IgD-negative memory B cell (primary cell): ENCODE data around the gene MMRN2. TPM values are rescaled to one million over a fixed set of nuclear protein-coding genes. Genes with fewer than 3 reads are reported as not detected.
"Not testable (repeated sequence)": the region's sequence is repeated elsewhere in the genome, so short reads cannot be mapped to it uniquely, and the experiment has no call there.

Experiments used
- H3K27ac Mint-ChIP-seq, 3 donors: one replicate each; pipeline ENCODE4 v1.8.0; 2020 to 2022; ENCODE audit warnings: mild to moderate bottlenecking in 3 of 3, mixed read lengths in 3 of 3, moderate library complexity in 1 of 3
- H3K27me3 Mint-ChIP-seq: one replicate; pipeline ENCODE4 v1.8.0; 2021; ENCODE audit warnings: mixed read lengths
- H3K36me3 Mint-ChIP-seq: one replicate; pipeline ENCODE4 v1.8.0; 2020; ENCODE audit warnings: mild to moderate bottlenecking, mixed read lengths
- H3K4me1 Mint-ChIP-seq, 3 donors: one replicate each; pipeline ENCODE4 v1.8.0; 2020 to 2022; ENCODE audit warnings: mixed read lengths in 3 of 3, mild to moderate bottlenecking in 1 of 3
- H3K4me3 Mint-ChIP-seq, 4 donors: one replicate each; pipeline ENCODE4 v1.8.0; 2020 to 2022; ENCODE audit warnings: mild to moderate bottlenecking in 4 of 4, mixed read lengths in 4 of 4, moderate library complexity in 3 of 4
- H3K9me3 Mint-ChIP-seq, 3 donors: one replicate each; pipeline ENCODE4 v1.8.0; 2020 to 2021; ENCODE audit warnings: mixed read lengths in 3 of 3, mild to moderate bottlenecking in 1 of 3
- polyA plus RNA-seq: library from polyadenylated mRNA; unstranded; fragments of 300-500 nt; fragmentation: Illumina TruSeq; gene quantifications from one replicate; pipeline ENCODE4 v1.2.3, GENCODE V29; 2021

Gene MMRN2
- polyA plus RNA-seq, 1 donor from 2014 or later: not detected

DNA sequence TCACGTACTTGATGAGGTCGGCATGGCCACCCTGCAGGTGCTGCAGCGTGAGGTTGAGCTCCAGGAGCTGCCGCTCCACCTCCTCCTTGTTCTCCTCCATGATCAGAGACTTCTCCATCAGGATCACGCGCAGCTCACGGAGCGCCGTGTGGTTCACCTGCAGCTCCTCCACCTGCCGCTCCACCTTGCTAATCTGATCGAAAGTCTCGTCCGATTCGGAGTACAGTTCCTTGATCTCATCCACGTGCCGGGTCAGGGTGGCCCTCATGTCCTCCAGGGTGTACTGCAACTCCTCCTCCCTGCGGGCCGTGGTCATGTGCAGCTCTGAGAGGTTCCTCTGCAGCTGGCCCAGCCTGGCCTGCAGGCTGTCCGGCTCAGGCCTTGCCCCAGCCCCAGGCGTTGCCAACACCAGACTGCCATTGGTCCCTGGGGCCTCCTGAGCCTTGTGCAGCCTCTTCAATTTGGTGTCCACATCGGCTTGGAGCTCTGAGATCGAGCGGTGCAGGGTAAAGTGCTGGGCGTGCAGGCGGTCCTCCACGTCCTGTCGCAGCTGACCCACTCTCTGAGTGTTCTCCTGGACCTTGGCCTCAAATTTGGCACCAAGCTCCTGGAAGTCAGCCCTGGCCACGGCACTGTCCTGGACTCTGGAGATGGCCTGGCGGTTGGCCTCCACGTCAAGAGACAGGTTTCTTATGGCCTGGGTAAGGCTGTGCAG, 13.9 kb downstream of the MMRN2 start:
- peaks cover 0 to 1% (median 0%) of the 10 kb centered on the region in 3 donors for H3K4me1 Mint-ChIP-seq
- no peak overlapping the region for H3K27ac Mint-ChIP-seq
- H3K27me3 Mint-ChIP-seq: peaks cover 9% of the 10 kb centered on the region
- no peak overlapping the region for H3K4me3 Mint-ChIP-seq
- H3K36me3 Mint-ChIP-seq: no peaks in the 10 kb centered on the region
- H3K9me3 Mint-ChIP-seq: peaks cover 0 to 2% (median 0%) of the 10 kb centered on the region in 3 donors

DNA sequence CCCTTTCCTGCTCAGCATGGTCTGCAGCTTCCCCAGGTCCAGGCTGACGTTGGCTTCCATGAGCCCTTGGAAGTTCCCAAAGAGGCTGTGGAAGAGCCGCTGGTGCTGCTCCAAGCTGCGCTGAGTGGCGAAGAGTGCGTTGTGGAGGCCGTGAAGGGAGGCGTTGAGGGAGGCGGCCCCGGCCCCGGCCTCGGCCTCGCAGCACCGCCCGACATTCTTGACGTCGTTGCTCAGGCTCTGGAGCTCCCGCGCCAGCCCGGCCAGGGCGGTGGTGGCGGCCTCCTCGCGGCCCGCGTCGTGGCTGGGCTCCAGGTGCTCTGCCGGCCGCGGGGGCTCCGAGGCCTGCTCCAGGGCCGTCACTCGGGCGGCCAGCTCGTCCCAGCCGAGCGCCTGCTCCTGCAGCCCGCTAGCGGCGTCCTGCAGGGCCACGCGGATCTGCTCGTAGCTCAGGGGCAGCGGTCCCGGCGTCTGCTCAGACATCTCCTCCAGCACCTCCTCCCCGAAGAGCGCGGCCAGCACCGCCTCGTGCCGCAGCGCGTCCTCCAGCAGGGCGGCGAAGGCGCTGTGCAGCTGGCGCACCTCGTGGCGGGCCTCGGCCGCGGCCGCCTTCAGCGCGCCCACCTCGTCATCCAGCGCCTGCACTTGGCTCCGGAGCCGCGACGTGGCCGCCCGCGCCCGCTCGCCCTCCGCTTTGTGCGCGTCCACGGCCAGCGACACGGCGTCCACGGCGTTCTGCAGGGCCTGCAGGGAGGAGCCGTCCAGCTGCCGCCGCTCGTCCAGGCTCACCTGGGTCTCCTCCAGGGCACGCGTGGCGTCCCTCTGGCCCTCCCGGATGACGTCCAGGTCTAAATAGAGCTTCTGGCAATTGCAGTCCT, 14.7 kb downstream of the MMRN2 start:
- peaks cover 0 to 1% (median 0%) of the 10 kb centered on the region in 3 donors for H3K4me1 Mint-ChIP-seq
- peaks cover 9% of the 10 kb centered on the region for H3K27me3 Mint-ChIP-seq
- no peak overlapping the region for H3K4me3 Mint-ChIP-seq
- no peaks in the 10 kb centered on the region for H3K9me3 Mint-ChIP-seq
- H3K27ac Mint-ChIP-seq: peak overlapping the region in 1 of 3 donors; percentile 62
- no peaks in the 10 kb centered on the region for H3K36me3 Mint-ChIP-seq

DNA sequence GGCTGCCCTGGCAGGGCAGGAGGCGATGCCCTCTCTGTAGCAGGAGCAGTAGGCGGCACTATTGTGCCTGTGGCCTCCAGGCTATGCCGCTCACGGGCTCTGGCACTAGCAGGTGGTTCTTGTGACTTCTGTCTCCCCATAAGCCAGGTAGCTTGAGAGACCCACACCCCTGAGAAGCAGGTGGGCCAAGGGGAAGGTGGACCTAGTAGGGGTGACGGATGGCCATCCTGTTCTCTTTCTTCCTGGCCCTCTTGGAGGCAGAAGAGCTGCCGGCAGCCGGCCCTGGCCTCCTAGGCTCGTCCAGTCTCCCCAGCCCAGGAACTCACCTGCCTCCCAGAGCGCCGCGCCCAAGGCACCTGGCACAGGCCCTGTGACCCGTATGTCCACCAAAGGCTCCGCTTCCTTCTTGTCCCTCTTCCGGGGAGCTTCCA, 15.4 kb downstream of the MMRN2 start:
- Mint-ChIP-seq H3K4me1 (peaks cover 0 to 1% (median 0%) of the 10 kb centered on the region in 3 donors), H3K27ac (peak overlapping the region in 1 of 3 donors; percentile 62), H3K36me3 (no peaks in the 10 kb centered on the region), H3K4me3 (no peak overlapping the region), H3K9me3 (no peaks in the 10 kb centered on the region), H3K27me3 (peaks cover 7% of the 10 kb centered on the region)

DNA sequence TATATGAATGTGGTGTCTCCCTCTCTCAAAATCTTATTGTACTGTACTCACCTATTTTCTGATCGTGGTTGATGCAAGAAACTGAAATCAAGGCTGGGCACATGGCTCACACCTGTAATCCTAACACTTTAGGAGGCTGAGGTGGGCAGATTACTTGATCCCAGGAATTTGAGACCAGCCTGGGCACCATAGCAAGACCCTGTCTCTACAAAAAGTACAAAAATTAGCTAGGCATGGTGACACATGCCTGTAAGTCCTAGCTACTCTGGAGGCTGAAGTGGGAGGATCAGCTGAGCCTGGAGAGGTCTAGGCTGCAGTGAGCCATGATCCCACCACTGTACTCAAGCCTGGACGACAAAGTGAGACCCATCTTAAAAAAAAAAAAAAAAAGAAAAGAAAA, 16.0 kb downstream of the MMRN2 start:
- Mint-ChIP-seq H3K27me3 (peaks cover 2% of the 10 kb centered on the region), H3K36me3 (no peaks in the 10 kb centered on the region), H3K9me3 (no peaks in the 10 kb centered on the region), H3K4me3 (no peak overlapping the region), H3K27ac (no peak overlapping the region), H3K4me1 (peaks cover 0 to 1% (median 0%) of the 10 kb centered on the region in 3 donors)

- H3K4me3 Mint-ChIP-seq: no peak overlapping the region
- peaks cover 0 to 1% (median 1%) of the 10 kb centered on the region in 3 donors for H3K4me1 Mint-ChIP-seq
- no peaks in the 10 kb centered on the region for H3K36me3 Mint-ChIP-seq
- H3K9me3 Mint-ChIP-seq: no peaks in the 10 kb centered on the region
- no peaks in the 10 kb centered on the region for H3K27me3 Mint-ChIP-seq
- no peak overlapping the region for H3K27ac Mint-ChIP-seq
Observed at GRCh38 chr10:86940677-86941076, 16.7 kb downstream of the MMRN2 start.

DNA sequence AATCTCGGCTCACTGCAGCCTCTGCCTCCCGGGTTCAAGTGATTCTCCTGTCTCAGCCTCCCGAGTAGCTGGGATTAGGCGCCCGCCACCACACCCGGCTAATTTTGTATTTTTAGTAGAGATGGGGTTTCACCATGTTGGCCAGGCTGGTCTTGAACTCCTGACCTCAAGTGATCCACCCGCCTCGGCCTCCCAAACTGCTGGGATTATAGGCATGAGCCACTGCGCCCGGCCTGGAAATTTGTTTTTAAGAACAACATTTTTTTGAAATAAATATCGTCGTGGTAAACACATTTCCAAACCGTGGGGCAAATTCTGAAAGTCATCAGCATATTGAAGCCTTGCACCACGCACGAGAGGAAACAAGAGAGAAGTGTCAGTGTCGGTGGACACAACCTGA, 17.3 kb downstream of the MMRN2 start:
- H3K36me3 Mint-ChIP-seq, H3K4me1 Mint-ChIP-seq, H3K27ac Mint-ChIP-seq, H3K9me3 Mint-ChIP-seq, H3K27me3 Mint-ChIP-seq: not testable (repeated sequence)
- H3K4me3 Mint-ChIP-seq: peak overlapping the region in 2 of 4 donors; percentile 68 to 76

DNA sequence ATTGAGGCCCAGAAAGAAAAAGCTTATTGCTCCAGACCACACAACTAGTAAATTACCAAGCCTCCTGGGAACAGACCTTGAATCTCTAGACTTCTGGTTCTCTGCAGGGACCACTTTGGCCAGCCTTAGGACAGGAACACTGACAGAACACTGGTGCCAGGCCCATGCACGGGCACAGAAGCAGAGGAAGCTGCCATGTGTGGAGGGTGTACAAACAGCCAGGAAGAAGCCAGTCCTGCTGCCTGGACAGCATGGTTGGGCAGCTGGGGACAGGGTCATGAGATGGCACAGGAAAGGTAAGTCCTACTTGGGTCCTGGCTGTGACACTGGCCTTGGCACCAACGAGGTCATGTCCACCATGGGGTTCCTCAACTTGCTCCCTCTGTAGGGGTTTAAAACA, 19.2 kb downstream of the MMRN2 start:
- Mint-ChIP-seq H3K4me1 (peaks cover 0 to 1% (median 1%) of the 10 kb centered on the region in 3 donors), H3K9me3 (no peaks in the 10 kb centered on the region), H3K27ac (peak overlapping the region in 1 of 3 donors; percentile 53), H3K27me3 (no peaks in the 10 kb centered on the region), H3K4me3 (no peak overlapping the region), H3K36me3 (no peaks in the 10 kb centered on the region)

DNA sequence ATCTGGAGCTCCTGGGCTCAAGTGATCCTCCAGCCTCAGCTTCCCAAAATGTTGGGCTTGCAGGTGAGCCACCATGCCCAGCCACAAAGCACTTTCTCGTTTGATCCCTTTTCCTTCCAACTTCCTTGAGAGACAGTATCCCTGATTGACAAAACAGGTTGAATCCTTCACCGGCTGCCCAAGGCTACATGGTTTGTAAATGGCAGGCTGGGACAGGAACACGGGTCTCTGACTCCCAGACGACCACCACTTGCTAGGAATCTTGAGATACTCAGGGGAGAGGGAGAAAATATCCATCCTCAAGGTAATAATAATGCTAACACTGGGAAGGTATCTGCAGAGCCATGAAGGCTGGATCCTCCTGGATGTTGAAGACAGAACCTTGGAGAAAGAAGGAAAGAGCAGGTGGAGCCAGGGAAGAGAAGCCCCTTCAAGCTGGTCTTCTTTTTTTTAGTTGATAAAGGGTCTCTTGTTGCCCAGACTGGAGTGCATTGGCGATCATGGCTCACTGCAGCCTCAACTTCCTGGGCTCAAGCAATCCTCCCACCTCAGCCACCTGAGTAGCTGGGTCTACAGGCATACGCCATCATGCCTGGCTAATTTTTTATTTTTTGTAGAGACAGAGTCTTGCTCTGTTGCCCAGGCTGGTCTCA, 19.8 kb downstream of the MMRN2 start:
- H3K9me3 Mint-ChIP-seq: no peaks in the 10 kb centered on the region
- H3K27me3 Mint-ChIP-seq: no peaks in the 10 kb centered on the region
- peak overlapping the region in 1 of 4 donors; percentile 41 for H3K4me3 Mint-ChIP-seq
- peaks cover 0 to 1% (median 1%) of the 10 kb centered on the region in 3 donors for H3K4me1 Mint-ChIP-seq
- H3K27ac Mint-ChIP-seq: no peak overlapping the region
- peaks cover 2% of the 10 kb centered on the region for H3K36me3 Mint-ChIP-seq

DNA sequence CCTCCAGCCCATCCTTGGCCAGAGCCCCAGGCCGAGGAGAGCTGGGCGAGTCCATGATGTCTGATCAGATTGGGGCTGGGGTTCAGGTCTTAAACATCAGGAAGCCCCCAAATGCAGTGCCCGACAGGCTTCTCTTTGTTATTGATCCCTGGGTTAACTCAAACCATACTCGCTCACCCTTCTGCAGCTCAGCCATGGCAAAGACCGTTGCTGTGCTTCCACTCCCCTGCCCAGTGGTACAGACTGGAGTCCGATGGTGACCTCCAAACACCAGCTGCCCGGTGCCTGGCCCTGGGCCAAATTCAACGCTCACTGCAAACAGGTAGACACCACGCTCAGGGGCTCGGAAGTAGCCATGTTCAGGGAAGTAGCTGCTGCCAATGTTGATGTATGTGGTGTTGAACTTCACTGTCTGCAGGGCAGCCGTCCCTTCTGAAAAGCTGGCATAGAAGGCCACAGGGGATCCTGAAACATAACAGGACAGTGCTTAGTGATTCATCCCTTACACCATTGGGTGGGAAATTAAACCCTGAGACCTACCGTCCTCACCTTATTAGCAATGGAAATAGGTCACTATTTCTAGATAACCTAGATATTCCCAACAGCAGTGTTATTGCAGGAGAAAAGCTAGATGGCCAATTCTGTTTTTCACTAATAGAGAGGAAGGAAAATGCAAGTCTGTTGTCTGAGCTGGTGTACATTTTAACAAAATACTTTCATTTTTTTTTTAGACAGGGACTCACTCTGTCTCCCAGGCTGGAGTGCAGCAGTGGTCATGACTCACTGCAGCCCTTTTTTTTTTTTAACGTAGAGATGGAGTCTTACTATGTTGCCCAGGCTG, 20.5 kb downstream of the MMRN2 start:
- Mint-ChIP-seq H3K36me3 (peaks cover 2% of the 10 kb centered on the region), H3K4me1 (peaks cover 0 to 1% (median 1%) of the 10 kb centered on the region in 3 donors), H3K9me3 (no peaks in the 10 kb centered on the region), H3K4me3 (no peak overlapping the region), H3K27ac (no peak overlapping the region), H3K27me3 (no peaks in the 10 kb centered on the region)

DNA sequence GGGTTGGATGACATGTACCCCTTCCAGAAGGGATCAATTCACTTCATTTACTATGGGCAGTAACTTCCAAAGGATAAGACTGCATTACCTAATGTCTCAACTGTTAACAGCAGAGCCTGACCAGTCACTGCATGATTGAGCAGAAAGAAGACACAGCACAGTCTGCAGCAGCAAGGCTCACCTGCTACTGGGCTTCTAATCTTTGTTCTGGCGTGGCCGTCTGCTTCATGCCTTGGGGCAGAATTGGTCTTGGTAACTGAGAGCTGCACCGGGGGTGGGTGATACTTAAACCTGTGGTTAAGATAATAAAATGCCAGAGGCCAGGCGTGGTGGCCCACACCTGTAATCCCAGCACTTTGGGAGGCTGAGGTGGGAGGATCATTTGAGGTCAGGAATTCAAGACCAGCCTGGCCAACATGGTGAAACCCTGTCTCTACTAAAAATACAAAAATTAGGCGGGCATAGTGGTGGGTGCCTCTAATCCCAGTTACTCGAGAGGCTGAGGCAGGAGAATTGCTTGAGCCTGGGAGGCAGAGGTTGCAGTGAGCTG, 23.2 kb downstream of the MMRN2 start:
- H3K4me1 Mint-ChIP-seq, H3K9me3 Mint-ChIP-seq, H3K27ac Mint-ChIP-seq, H3K4me3 Mint-ChIP-seq, H3K27me3 Mint-ChIP-seq, H3K36me3 Mint-ChIP-seq: not testable (repeated sequence)

- H3K27me3 Mint-ChIP-seq: no peaks in the 10 kb centered on the region
- H3K4me3 Mint-ChIP-seq: no peak overlapping the region
- peaks cover 0 to 1% (median 0%) of the 10 kb centered on the region in 3 donors for H3K4me1 Mint-ChIP-seq
- no peak overlapping the region for H3K27ac Mint-ChIP-seq
- peaks cover 5% of the 10 kb centered on the region for H3K36me3 Mint-ChIP-seq
- H3K9me3 Mint-ChIP-seq: no peaks in the 10 kb centered on the region
Observed at GRCh38 chr10:86932674-86933073, 24.7 kb downstream of the MMRN2 start.

- Mint-ChIP-seq H3K27me3 (no peaks in the 10 kb centered on the region), H3K4me1 (peaks cover 0 to 1% (median 0%) of the 10 kb centered on the region in 3 donors), H3K4me3 (no peak overlapping the region), H3K27ac (no peak overlapping the region), H3K9me3 (no peaks in the 10 kb centered on the region), H3K36me3 (peaks cover 5% of the 10 kb centered on the region)
Observed at GRCh38 chr10:86931872-86932271, 25.5 kb downstream of the MMRN2 start.

DNA sequence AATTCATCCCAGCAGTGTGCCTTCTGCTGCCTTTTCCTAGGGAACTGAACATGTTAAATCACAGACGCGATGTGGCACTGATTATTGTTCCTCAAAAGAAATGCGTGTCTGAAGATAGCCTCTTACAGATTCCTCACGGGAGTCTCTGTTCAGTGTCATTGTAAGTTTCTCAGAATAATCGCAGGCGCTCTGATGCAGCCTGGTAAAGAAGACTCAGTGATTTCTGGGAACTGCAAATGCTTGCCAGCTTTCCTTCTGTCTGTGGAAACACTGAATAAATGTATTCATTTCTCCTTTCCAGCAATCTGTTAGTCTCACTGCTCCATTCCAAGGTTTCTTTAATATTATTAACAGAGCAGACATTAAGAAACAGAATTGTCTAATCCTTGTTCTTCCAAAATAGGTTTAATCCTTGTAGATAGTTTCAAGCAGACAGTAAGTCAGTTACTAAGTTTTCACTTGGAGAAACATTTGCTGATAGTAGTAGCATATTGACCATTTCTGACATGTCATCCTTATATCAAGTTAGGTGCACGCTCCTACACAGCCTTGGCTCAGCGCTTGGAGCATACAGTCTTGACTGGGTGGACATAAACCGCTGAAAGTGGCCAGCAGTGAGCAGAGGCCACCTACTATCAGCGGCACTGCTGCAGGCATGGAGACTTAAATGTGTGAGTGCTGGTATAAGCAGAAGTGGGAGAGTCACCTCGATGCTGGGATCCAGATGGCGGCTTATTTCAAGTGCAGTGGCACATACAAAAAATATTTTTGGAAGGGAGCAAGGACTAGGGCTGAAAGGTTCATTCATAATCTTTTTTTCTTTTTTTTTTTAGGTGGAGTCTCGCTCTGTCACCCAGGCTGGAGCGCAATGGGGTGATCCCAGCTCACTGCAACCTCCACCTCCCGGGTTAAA, 27.7 kb downstream of the MMRN2 start:
- H3K27me3 Mint-ChIP-seq: no peaks in the 10 kb centered on the region
- no peak overlapping the region for H3K27ac Mint-ChIP-seq
- no peaks in the 10 kb centered on the region for H3K9me3 Mint-ChIP-seq
- H3K36me3 Mint-ChIP-seq: peaks cover 5% of the 10 kb centered on the region
- H3K4me1 Mint-ChIP-seq: no peaks in the 10 kb centered on the region
- H3K4me3 Mint-ChIP-seq: no peak overlapping the region
